Uterus (tissue), 2 donors: ENCODE measurements around the gene AMIGO3.

Experiments
- CTCF ChIP-seq, 4 experiments: fragments of 200-600 bp in 2 of 4; fragments of 450-650 bp in 2 of 4; sonication (generic) in 2 of 4; IDR thresholded peaks; one replicate each; pipeline ENCODE4 v1.5.1; 2016 to 2019; ENCODE audit warnings: antibody characterized with exemption in 4 of 4, mild to moderate bottlenecking in 2 of 4, moderate library complexity in 1 of 4
- POLR2A ChIP-seq, 2 donors: fragments of 450-650 bp; IDR thresholded peaks; one replicate each; pipeline ENCODE4 v1.6.1; 2016; ENCODE audit warnings: antibody characterized with exemption in 2 of 2, mild to moderate bottlenecking in 1 of 2, moderate library complexity in 1 of 2

GRCh38 chr3:49681232-49681522, 38.3 kb downstream of the AMIGO3 start:
- TF ChIP-seq CTCF (IDR thresholded peaks at IDR 0.05) (no peak), POLR2A (IDR thresholded peaks at IDR 0.05) (no peak)
